B cell (primary cell): ENCODE measurements around the gene CCL7. TPM values are rescaled to one million over a fixed set of nuclear protein-coding genes. Genes with fewer than 3 reads are reported as not detected.

Source experiments
- ATAC-seq: fragments of 200-7000 bp; cut with Tn5 transposase; one replicate; pipeline ENCODE4 v1.10.0; 2021; ENCODE audit warnings: low read depth, mild to moderate bottlenecking, moderate number of reproducible peaks, moderate library complexity
- CTCF ChIA-PET: fragments of 350-600 bp; sonication (Branson Sonifier 250); formaldehyde crosslinking; loops from one replicate; lab custom pipeline; 2021; ENCODE audit warnings: antibody characterized with exemption, inconsistent platforms; lab: Charles Lee
- POLR2A ChIA-PET: fragments of 350-600 bp; sonication (Branson Sonifier 250); formaldehyde crosslinking; loops from one replicate; lab custom pipeline; 2021; ENCODE audit warnings: antibody characterized with exemption; lab: Charles Lee
- DNase-seq: peaks from one replicate; pipeline ENCODE4 v3.0.0; 2013
- H2AFZ ChIP-seq: 2 replicates; pipeline ENCODE4 v1.6.1; 2012; ENCODE audit warnings: mild to moderate bottlenecking, low read depth, low read length; ENCODE audit not compliant: insufficient read depth, poor library complexity, severe bottlenecking
- H3K27ac ChIP-seq, 2 donors: 1 replicate in 1 of 2; 2 replicates in 1 of 2; pipeline ENCODE4 v1.5.1; 2012 to 2013; ENCODE audit warnings: low read length in 2 of 2, mild to moderate bottlenecking in 2 of 2, moderate library complexity in 1 of 2
- H3K27me3 ChIP-seq, 4 experiments: fragments of 200-600 bp in 1 of 4; sonication (generic) in 1 of 4; replicated peaks in 1 of 4; 1 replicate in 2 of 4; 2 replicates in 2 of 4; pipeline versions ENCODE4 v1.6.1 to v1.7.0; 2013 to 2016; ENCODE audit warnings: low read length in 3 of 4, mild to moderate bottlenecking in 2 of 4, mixed read lengths in 1 of 4, moderate library complexity in 1 of 4; ENCODE audit not compliant: insufficient read depth in 4 of 4, control insufficient read depth in 3 of 4; ENCODE audit errors: control extremely low read depth in 1 of 4
- H3K36me3 ChIP-seq, 2 experiments: replicated peaks in 1 of 2; 1 replicate in 1 of 2; 2 replicates in 1 of 2; pipeline versions ENCODE4 v1.6.1 to v1.7.1; 2013; ENCODE audit warnings: low read length in 1 of 2; ENCODE audit not compliant: insufficient read depth in 2 of 2, control insufficient read depth in 1 of 2; ENCODE audit errors: control extremely low read depth in 1 of 2, extremely low read depth in 1 of 2
- H3K4me1 ChIP-seq, 2 donors: fragments of 200-600 bp in 1 of 2; sonication (generic) in 1 of 2; 1 replicate in 1 of 2; 2 replicates in 1 of 2; pipeline versions ENCODE4 v1.5.1 to v1.6.1; 2013 to 2017; ENCODE audit warnings: low read length in 2 of 2; ENCODE audit not compliant: control insufficient read depth in 2 of 2, insufficient read depth in 2 of 2
- H3K4me2 ChIP-seq: replicated peaks from 2 replicates; pipeline ENCODE3; 2012; ENCODE audit warnings: mild to moderate bottlenecking, low read depth, low read length; ENCODE audit not compliant: poor library complexity, severe bottlenecking
- H3K4me3 ChIP-seq, 5 experiments: fragments of 200-600 bp in 1 of 5; sonication (generic) in 1 of 5; 1 replicate in 3 of 5; 2 replicates in 2 of 5; pipeline versions ENCODE4 v1.5.1 to v1.7.0; 2011 to 2016; ENCODE audit warnings: low read length in 4 of 5, mild to moderate bottlenecking in 4 of 5, low read depth in 2 of 5, control low read depth in 1 of 5, moderate library complexity in 1 of 5; ENCODE audit not compliant: insufficient read depth in 1 of 5; ENCODE audit errors: control extremely low read depth in 1 of 5, extremely low read depth in 1 of 5
- H3K79me2 ChIP-seq: fragments of 200-600 bp; sonication (generic); one replicate; pipeline ENCODE4 v1.6.0; 2016; ENCODE audit warnings: low read length; ENCODE audit not compliant: control insufficient read depth, insufficient read depth
- H3K9ac ChIP-seq: fragments of 200-600 bp; sonication (generic); 2 replicates; pipeline ENCODE4 v1.6.1; 2017; ENCODE audit warnings: mild to moderate bottlenecking, low read length, moderate library complexity
- H3K9me3 ChIP-seq, 3 donors: one replicate each; pipeline versions ENCODE4 v1.6.1 to v1.7.1; 2013; ENCODE audit warnings: low read length in 2 of 3; ENCODE audit not compliant: control insufficient read depth in 2 of 3, insufficient read depth in 1 of 3; ENCODE audit errors: control extremely low read depth in 1 of 3
- H4K20me1 ChIP-seq: 2 replicates; pipeline ENCODE4 v1.6.0; 2012; ENCODE audit warnings: mild to moderate bottlenecking, low read length; ENCODE audit not compliant: insufficient read depth, control insufficient read depth, poor library complexity, severe bottlenecking
- H3K27ac Mint-ChIP-seq: one replicate; pipeline ENCODE4 v1.8.0; 2021; ENCODE audit warnings: mixed read lengths
- H3K27me3 Mint-ChIP-seq: one replicate; pipeline ENCODE4 v1.8.0; 2021; ENCODE audit warnings: mixed read lengths
- H3K4me1 Mint-ChIP-seq: one replicate; pipeline ENCODE4 v1.8.0; 2021; ENCODE audit warnings: mixed read lengths
- H3K4me3 Mint-ChIP-seq: one replicate; pipeline ENCODE4 v1.8.0; 2021; ENCODE audit warnings: mixed read lengths
- H3K9me3 Mint-ChIP-seq: one replicate; pipeline ENCODE4 v1.8.0; 2022; ENCODE audit warnings: mixed read lengths; ENCODE audit not compliant: insufficient read depth
- CTCF ChIP-seq: fragments of 200-600 bp; IDR thresholded peaks from one replicate; pipeline ENCODE4 v1.8.0; 2022; ENCODE audit warnings: antibody characterized with exemption, mild to moderate bottlenecking
- EZH2 ChIP-seq: IDR thresholded peaks from 2 replicates; pipeline ENCODE4 v1.6.1; 2012; ENCODE audit warnings: borderline replicate concordance, low read depth, mild to moderate bottlenecking, moderate library complexity, low read length; ENCODE audit not compliant: insufficient read depth, poor library complexity, severe bottlenecking
- WGBS: methylation state at CpG from one replicate; pipeline ENCODE4 v1.1.5; 2013; ENCODE audit warnings: missing lambda C conversion rate; ENCODE audit not compliant: insufficient coverage; 5-methylcytosine and 5-hydroxymethylcytosine counted together
- intact Hi-C: fragments of 100-400 bp; cut with micrococcal nuclease; formaldehyde crosslinking; loops from one replicate; pipeline ENCODE4 v1.10.0; 2022
- polyA plus RNA-seq: library from polyadenylated mRNA; depleted of rRNA; stranded (reverse); fragments of >200 nt; gene quantifications from 2 replicates; pipeline ENCODE4 v1.2.3, GENCODE V29; 2012
- total RNA-seq, 2 donors: library from RNA; stranded (reverse); fragments of 120-200 nt in 1 of 2; gene quantifications; 1 replicate in 1 of 2; 2 replicates in 1 of 2; pipeline versions ENCODE4 v1.2.3 to v1.2.4, GENCODE V29; 2013 to 2022

Gene CCL7
- total and polyA plus RNA-seq, 2 donors (not counting 1 experiment from before 2014, with no cell fraction given), result not detected

GRCh38 chr17:34227707-34228106 is 42.3 kb upstream of the CCL7 start:
- Mint-ChIP-seq H3K27ac (no peak overlapping the region), H3K4me3 (no peak overlapping the region), H3K4me1 (peaks cover 12% of the 10 kb centered on the region), H3K9me3 (peaks cover 3% of the 10 kb centered on the region), H3K27me3 (peaks cover 32% of the 10 kb centered on the region)
- Histone ChIP-seq H2AFZ (no peak overlapping the region), H3K79me2 (no peaks in the 10 kb centered on the region), H3K9me3 (peaks cover 0 to 5% (median 3%) of the 10 kb centered on the region in 3 donors), H3K4me1 (peaks cover 4% of the 10 kb centered on the region in 2 donors), H3K27ac (no peak overlapping the region), H3K4me3 (no peak overlapping the region), H3K27me3 (peaks cover 0 to 5% (median 2%) of the 10 kb centered on the region in 4 experiments), H3K9ac (no peak overlapping the region), H3K36me3 (no peaks in the 10 kb centered on the region), H4K20me1 (no peaks in the 10 kb centered on the region), H3K4me2 (no peak overlapping the region)
- intact Hi-C loops, result no loop called here
- ATAC-seq (no peak), DNase-seq (no peak)
- 58% methylated on average over 2 of the region's 3 CpGs for WGBS
- POLR2A ChIA-PET, result no interaction called here
- TF ChIP-seq EZH2 (no peak), CTCF (no peak)
- CTCF ChIA-PET, result no interaction called here

GRCh38 chr17:34228781-34229180 is 41.2 kb upstream of the CCL7 start:
- POLR2A ChIA-PET, result no interaction called here

More at GRCh38 chr17:34228781-34229180, 41.2 kb upstream of the CCL7 start:
- intact Hi-C loops, result no loop called here
- peaks cover 3% of the 10 kb centered on the region for H3K9me3 Mint-ChIP-seq
- H3K79me2 ChIP-seq, result no peaks in the 10 kb centered on the region
- no peak overlapping the region for H3K27ac Mint-ChIP-seq
- ATAC-seq (no peak), DNase-seq (no peak)
- H3K4me2 ChIP-seq, result no peak overlapping the region
- peaks cover 0 to 7% (median 3%) of the 10 kb centered on the region in 4 experiments for H3K27me3 ChIP-seq
- no peaks in the 10 kb centered on the region for H4K20me1 ChIP-seq
- no peak overlapping the region for H3K4me3 Mint-ChIP-seq
- no peaks in the 10 kb centered on the region for H3K36me3 ChIP-seq
- H3K4me1 ChIP-seq, result peaks cover 10 to 11% of the 10 kb centered on the region in 2 donors
- CTCF ChIA-PET, result no interaction called here
- peaks cover 34% of the 10 kb centered on the region for H3K27me3 Mint-ChIP-seq
- H2AFZ ChIP-seq, result no peak overlapping the region
- H3K9ac ChIP-seq, result no peak overlapping the region
- TF ChIP-seq EZH2, result no peak
- no peak for TF ChIP-seq CTCF
- peaks cover 0 to 5% (median 3%) of the 10 kb centered on the region in 3 donors for H3K9me3 ChIP-seq
- no peak overlapping the region for H3K27ac ChIP-seq
- peaks cover 18% of the 10 kb centered on the region for H3K4me1 Mint-ChIP-seq
- WGBS, result 81% methylated on average over 1 of the region's 4 CpGs
- H3K4me3 ChIP-seq, result no peak overlapping the region
